CD4-positive, CD25-positive, alpha-beta regulatory T cell (primary cell): ENCODE measurements around the gene DHRS7B. TPM values are rescaled to one million over a fixed set of nuclear protein-coding genes. Genes with fewer than 3 reads are reported as not detected.
A peak's percentile ranks its signal among the peaks of the same experiment; 100 is the strongest.
"Not testable (repeated sequence)": the region's sequence is repeated elsewhere in the genome, so short reads cannot be mapped to it uniquely, and the experiment has no call there.

ENCODE experiments used
- ATAC-seq, 2 donors: fragments of 150-1000 bp; cut with Tn5 transposase; one replicate each; pipeline ENCODE4 v1.10.0; 2021; ENCODE audit warnings: low read depth in 2 of 2, moderate number of reproducible peaks in 2 of 2, moderate library complexity in 1 of 2
- DNase-seq, 3 donors: peaks; one replicate each; pipeline versions ENCODE4 v3.0.0 to v3.0.0-alpha.2; 2012 to 2022; ENCODE audit warnings: mixed read lengths in 1 of 3
- H3K27ac ChIP-seq: one replicate; pipeline ENCODE4 v1.7.0; 2013; ENCODE audit warnings: mild to moderate bottlenecking, low read length; ENCODE audit not compliant: insufficient read depth, poor library complexity, severe bottlenecking
- H3K27me3 ChIP-seq: one replicate; pipeline ENCODE4 v1.7.0; 2013; ENCODE audit warnings: low read length; ENCODE audit not compliant: control insufficient read depth, insufficient read depth
- H3K36me3 ChIP-seq: one replicate; pipeline ENCODE4 v1.7.0; 2013; ENCODE audit warnings: mild to moderate bottlenecking, low read length, moderate library complexity; ENCODE audit not compliant: control insufficient read depth, insufficient read depth
- H3K4me1 ChIP-seq: 2 replicates; pipeline ENCODE4 v1.7.0; 2013; ENCODE audit warnings: mild to moderate bottlenecking, low read length; ENCODE audit not compliant: insufficient read depth, control insufficient read depth, poor library complexity, severe bottlenecking
- H3K4me3 ChIP-seq: one replicate; pipeline ENCODE4 v1.7.0; 2013; ENCODE audit warnings: low read depth, mild to moderate bottlenecking, low read length, moderate library complexity
- H3K9me3 ChIP-seq, 2 experiments: 1 replicate in 1 of 2; 2 replicates in 1 of 2; pipeline ENCODE4 v1.7.0; 2013; ENCODE audit warnings: low read length in 2 of 2, mild to moderate bottlenecking in 1 of 2, moderate library complexity in 1 of 2; ENCODE audit not compliant: control insufficient read depth in 2 of 2
- H3K27ac Mint-ChIP-seq, 3 donors: one replicate each; pipeline ENCODE4 v1.8.0; 2020 to 2022; ENCODE audit warnings: mild to moderate bottlenecking in 3 of 3, mixed read lengths in 3 of 3, moderate library complexity in 2 of 3
- H3K27me3 Mint-ChIP-seq: one replicate; pipeline ENCODE4 v1.8.0; 2022; ENCODE audit warnings: mild to moderate bottlenecking, mixed read lengths
- H3K36me3 Mint-ChIP-seq: one replicate; pipeline ENCODE4 v1.8.0; 2020; ENCODE audit warnings: mixed read lengths
- H3K4me1 Mint-ChIP-seq, 4 donors: one replicate each; pipeline ENCODE4 v1.8.0; 2020 to 2022; ENCODE audit warnings: mixed read lengths in 4 of 4, mild to moderate bottlenecking in 1 of 4
- H3K4me3 Mint-ChIP-seq, 4 donors: one replicate each; pipeline ENCODE4 v1.8.0; 2020 to 2022; ENCODE audit warnings: mild to moderate bottlenecking in 4 of 4, mixed read lengths in 4 of 4, moderate library complexity in 3 of 4
- H3K9me3 Mint-ChIP-seq, 7 donors: one replicate each; pipeline ENCODE4 v1.8.0; 2020 to 2022; ENCODE audit warnings: mixed read lengths in 7 of 7, mild to moderate bottlenecking in 3 of 7, moderate library complexity in 2 of 7
- polyA plus RNA-seq, 4 donors: library from polyadenylated mRNA; unstranded; fragments of 300-500 nt; fragmentation: Illumina TruSeq; gene quantifications; one replicate each; pipeline ENCODE4 v1.2.3, GENCODE V29; 2021
- total RNA-seq: library from RNA; stranded (reverse); gene quantifications from one replicate; pipeline ENCODE4 v1.2.3, GENCODE V29; 2022

The DHRS7B gene
- total and polyA plus RNA-seq, 5 donors from 2014 or later: 7.6 to 17.2 (median 12.2) TPM

DNA sequence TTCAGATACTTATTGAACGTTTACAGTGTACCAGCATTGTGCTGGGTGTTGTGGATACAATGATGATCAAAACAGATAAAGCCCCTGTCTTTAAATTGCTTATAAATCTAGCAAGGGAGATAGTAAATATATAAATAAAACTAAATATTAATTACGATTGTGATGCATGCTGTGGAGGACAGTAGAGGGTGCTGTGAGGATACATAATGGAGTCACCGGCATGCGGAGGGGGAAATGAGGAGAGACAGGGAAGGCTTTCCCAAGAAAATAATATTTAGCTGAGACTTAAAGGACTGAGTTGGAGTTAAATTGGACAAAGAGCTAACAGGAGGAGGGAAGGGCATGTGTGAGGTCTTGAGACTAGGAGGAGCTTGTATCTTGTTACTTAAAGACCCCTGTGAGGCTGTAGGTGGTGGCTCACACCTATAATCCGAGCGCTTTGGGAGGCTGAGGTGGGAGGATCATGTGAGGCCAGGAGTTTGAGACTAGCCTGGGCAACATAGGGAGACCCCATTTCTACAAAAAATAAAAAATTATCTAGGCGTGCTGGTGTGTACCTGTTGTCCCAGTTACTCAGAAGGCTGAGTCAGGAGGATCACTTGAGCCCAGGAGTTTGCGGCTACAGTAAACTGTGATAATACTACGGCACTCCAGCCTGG is 2.4 kb downstream of the DHRS7B start:
- no peak for DNase-seq
- H3K27me3 ChIP-seq: no peaks in the 10 kb centered on the region
- Mint-ChIP-seq H3K4me1 (peaks cover 3 to 50% (median 38%) of the 10 kb centered on the region in 4 donors), H3K36me3 (peaks cover 11% of the 10 kb centered on the region), H3K9me3 (peaks cover 0 to 7% (median 1%) of the 10 kb centered on the region in 7 donors), H3K27me3 (no peaks in the 10 kb centered on the region), H3K27ac (no peak overlapping the region), H3K4me3 (peak overlapping the region; percentile 44 to 95 (median 70))
- H3K4me1 ChIP-seq: peaks cover 30% of the 10 kb centered on the region
- H3K4me3 ChIP-seq: no peak overlapping the region
- H3K36me3 ChIP-seq: no peaks in the 10 kb centered on the region
- ATAC-seq: no peak
- H3K27ac ChIP-seq: no peak overlapping the region
- H3K9me3 ChIP-seq: peaks cover 0 to under 1% of the 10 kb centered on the region in 2 experiments

GRCh38 chr17:21131137-21131536 is 4.4 kb downstream of the DHRS7B start:
- no peaks in the 10 kb centered on the region for H3K27me3 ChIP-seq
- H3K4me1 Mint-ChIP-seq: peaks cover 3 to 36% (median 28%) of the 10 kb centered on the region in 4 donors
- no peaks in the 10 kb centered on the region for H3K27me3 Mint-ChIP-seq
- no peak for ATAC-seq
- H3K27ac Mint-ChIP-seq: no peak overlapping the region
- no peak overlapping the region for H3K4me3 ChIP-seq
- peaks cover 0 to 16% (median 3%) of the 10 kb centered on the region in 7 donors for H3K9me3 Mint-ChIP-seq
- H3K4me1 ChIP-seq: peaks cover 18% of the 10 kb centered on the region
- H3K9me3 ChIP-seq: peaks cover 5 to 6% of the 10 kb centered on the region in 2 experiments
- no peak for DNase-seq
- H3K36me3 ChIP-seq: no peaks in the 10 kb centered on the region
- no peak overlapping the region for H3K27ac ChIP-seq
- H3K36me3 Mint-ChIP-seq: peaks cover 16% of the 10 kb centered on the region
- peak overlapping the region in 2 of 4 donors; percentile 28 to 47 for H3K4me3 Mint-ChIP-seq

DNA sequence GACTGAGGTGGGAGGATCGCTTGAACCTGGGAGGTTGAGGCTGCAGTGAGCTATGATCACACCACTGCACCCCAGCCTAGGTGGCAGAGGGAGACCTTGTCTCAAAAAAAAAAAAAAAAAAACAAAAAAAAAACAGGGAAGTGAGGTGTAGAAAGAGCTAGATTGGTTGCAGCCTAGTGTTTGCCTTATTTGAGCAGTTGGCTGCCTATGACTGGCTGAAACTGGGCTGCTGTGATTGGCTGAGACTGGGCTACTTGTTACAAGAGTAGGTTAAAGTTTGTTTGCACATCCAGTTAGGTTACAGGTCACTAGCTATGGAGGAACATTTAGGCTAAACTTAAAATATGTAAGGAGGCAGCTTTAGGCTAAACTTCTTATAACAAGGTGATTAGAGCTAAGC is 5.7 kb downstream of the DHRS7B start:
- Histone ChIP-seq H3K36me3 (no peaks in the 10 kb centered on the region), H3K27me3 (no peaks in the 10 kb centered on the region), H3K4me3 (no peak overlapping the region), H3K9me3 (peaks cover 5 to 6% of the 10 kb centered on the region in 2 experiments), H3K27ac (no peak overlapping the region), H3K4me1 (peaks cover 8% of the 10 kb centered on the region)
- H3K9me3 Mint-ChIP-seq: peaks cover 0 to 16% (median 3%) of the 10 kb centered on the region in 7 donors
- DNase-seq (no peak), ATAC-seq (no peak)
- H3K4me1 Mint-ChIP-seq: peaks cover 0 to 24% (median 21%) of the 10 kb centered on the region in 4 donors
- no peak overlapping the region for H3K4me3 Mint-ChIP-seq
- H3K36me3 Mint-ChIP-seq: peaks cover 16% of the 10 kb centered on the region
- H3K27me3 Mint-ChIP-seq: no peaks in the 10 kb centered on the region
- H3K27ac Mint-ChIP-seq: peak overlapping the region in 1 of 3 donors; percentile 42

GRCh38 chr17:21134559-21134958 is 7.8 kb downstream of the DHRS7B start:
- H3K9me3 ChIP-seq: peaks cover 5 to 6% of the 10 kb centered on the region in 2 experiments
- peaks cover 0 to 16% (median 14%) of the 10 kb centered on the region in 4 donors for H3K4me1 Mint-ChIP-seq
- H3K4me3 Mint-ChIP-seq: no peak overlapping the region
- H3K36me3 ChIP-seq: no peaks in the 10 kb centered on the region
- ATAC-seq (no peak), DNase-seq (no peak)
- no peak overlapping the region for H3K27ac Mint-ChIP-seq
- H3K4me3 ChIP-seq: no peak overlapping the region
- H3K4me1 ChIP-seq: no peaks in the 10 kb centered on the region
- no peaks in the 10 kb centered on the region for H3K27me3 ChIP-seq
- peaks cover 0 to 16% (median 3%) of the 10 kb centered on the region in 7 donors for H3K9me3 Mint-ChIP-seq
- H3K36me3 Mint-ChIP-seq: peaks cover 16% of the 10 kb centered on the region
- no peak overlapping the region for H3K27ac ChIP-seq
- no peaks in the 10 kb centered on the region for H3K27me3 Mint-ChIP-seq

- no peak overlapping the region for H3K4me3 Mint-ChIP-seq
- peaks cover 12% of the 10 kb centered on the region for H3K36me3 Mint-ChIP-seq
- H3K4me1 Mint-ChIP-seq: peaks cover 0 to 6% (median 2%) of the 10 kb centered on the region in 4 donors
- peaks cover 2% of the 10 kb centered on the region for H3K36me3 ChIP-seq
- H3K27me3 ChIP-seq: no peaks in the 10 kb centered on the region
- no peak overlapping the region for H3K4me3 ChIP-seq
- no peaks in the 10 kb centered on the region for H3K4me1 ChIP-seq
- no peaks in the 10 kb centered on the region for H3K9me3 ChIP-seq
- no peak overlapping the region for H3K27ac ChIP-seq
- no peak overlapping the region for H3K27ac Mint-ChIP-seq
- H3K9me3 Mint-ChIP-seq: peaks cover 0 to under 1% (median 0%) of the 10 kb centered on the region in 7 donors
- DNase-seq (no peak), ATAC-seq (no peak)
- no peaks in the 10 kb centered on the region for H3K27me3 Mint-ChIP-seq
These were observed 14.1 kb downstream of the DHRS7B start for GRCh38 chr17:21140911-21141310.

GRCh38 chr17:21141331-21141730 is 14.6 kb downstream of the DHRS7B start:
- no peak overlapping the region for H3K4me3 Mint-ChIP-seq
- no peaks in the 10 kb centered on the region for H3K9me3 Mint-ChIP-seq
- Histone ChIP-seq H3K9me3 (no peaks in the 10 kb centered on the region), H3K27me3 (no peaks in the 10 kb centered on the region), H3K27ac (no peak overlapping the region), H3K4me1 (no peaks in the 10 kb centered on the region), H3K4me3 (no peak overlapping the region), H3K36me3 (peaks cover 2% of the 10 kb centered on the region)
- no peaks in the 10 kb centered on the region for H3K27me3 Mint-ChIP-seq
- DNase-seq (no peak), ATAC-seq (no peak)
- no peak overlapping the region for H3K27ac Mint-ChIP-seq
- peaks cover 0 to 8% (median 2%) of the 10 kb centered on the region in 4 donors for H3K4me1 Mint-ChIP-seq
- H3K36me3 Mint-ChIP-seq: peaks cover 16% of the 10 kb centered on the region

DNA sequence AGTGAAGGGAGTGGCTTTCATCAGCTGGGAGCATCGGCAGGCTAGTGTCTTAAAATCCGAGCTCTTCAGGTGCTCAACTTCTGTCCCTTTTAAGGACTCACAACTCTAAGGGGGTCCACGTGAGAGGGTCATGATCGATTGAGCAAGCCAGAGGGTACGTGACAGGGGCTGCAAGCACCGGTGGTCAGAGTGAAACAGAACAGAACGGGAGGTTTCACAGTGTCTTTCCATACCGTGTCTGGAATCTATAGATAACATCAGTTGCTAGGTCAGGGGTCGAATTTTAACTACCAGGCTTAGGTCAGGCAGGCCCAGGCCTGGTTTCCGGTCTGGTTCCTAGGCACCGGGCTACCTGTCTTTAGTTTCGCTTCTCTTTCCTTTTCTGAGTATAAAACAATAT is 15.3 kb downstream of the DHRS7B start:
- Mint-ChIP-seq H3K36me3 (peaks cover 22% of the 10 kb centered on the region), H3K4me1 (peaks cover 0 to 11% (median 2%) of the 10 kb centered on the region in 4 donors), H3K27ac (peak overlapping the region in 2 of 3 donors; percentile 58 to 62)
- H3K4me3 Mint-ChIP-seq, H3K27me3 ChIP-seq, H3K4me1 ChIP-seq, H3K9me3 ChIP-seq, ATAC-seq, H3K4me3 ChIP-seq, H3K36me3 ChIP-seq, DNase-seq, H3K27me3 Mint-ChIP-seq, H3K27ac ChIP-seq, H3K9me3 Mint-ChIP-seq: not testable (repeated sequence)

GRCh38 chr17:21143695-21144094 is 16.9 kb downstream of the DHRS7B start:
- Mint-ChIP-seq H3K9me3 (peaks cover 0 to 11% (median 2%) of the 10 kb centered on the region in 7 donors), H3K36me3 (peaks cover 26% of the 10 kb centered on the region), H3K4me3 (no peak overlapping the region), H3K4me1 (peaks cover 0 to 11% (median 2%) of the 10 kb centered on the region in 4 donors), H3K27ac (no peak overlapping the region), H3K27me3 (no peaks in the 10 kb centered on the region)
- Histone ChIP-seq H3K27ac (no peak overlapping the region), H3K4me3 (no peak overlapping the region), H3K9me3 (peaks cover 0 to 6% of the 10 kb centered on the region in 2 experiments), H3K27me3 (no peaks in the 10 kb centered on the region), H3K36me3 (peaks cover 2% of the 10 kb centered on the region), H3K4me1 (no peaks in the 10 kb centered on the region)
- no peak for ATAC-seq
- no peak for DNase-seq
